ENCODE results near the gene GLYAT.

GRCh38 chr11:58762284-58763119, 30.8 kb upstream of the GLYAT start:
- TF ChIP-seq MAX (IDR thresholded peaks at IDR 0.05; ENCODE audit: low read depth, low read length) (no peak), CTCF (IDR thresholded peaks at IDR 0.05; ENCODE audit: low read depth, low read length) (no peak), POLR2A (IDR thresholded peaks at IDR 0.05; ENCODE audit: extremely low read depth, insufficient read length) (no peak)

Data from NB4 (cell line).